Islet of Langerhans (tissue), 1 donor: ENCODE data around the gene GTPBP4.

Experiments used
- FAIRE-seq: peaks from one replicate; lab custom pipeline; 2011; peaks lifted over from hg19 to GRCh38; lab: Jason Lieb, UNC

Gene GTPBP4

DNA sequence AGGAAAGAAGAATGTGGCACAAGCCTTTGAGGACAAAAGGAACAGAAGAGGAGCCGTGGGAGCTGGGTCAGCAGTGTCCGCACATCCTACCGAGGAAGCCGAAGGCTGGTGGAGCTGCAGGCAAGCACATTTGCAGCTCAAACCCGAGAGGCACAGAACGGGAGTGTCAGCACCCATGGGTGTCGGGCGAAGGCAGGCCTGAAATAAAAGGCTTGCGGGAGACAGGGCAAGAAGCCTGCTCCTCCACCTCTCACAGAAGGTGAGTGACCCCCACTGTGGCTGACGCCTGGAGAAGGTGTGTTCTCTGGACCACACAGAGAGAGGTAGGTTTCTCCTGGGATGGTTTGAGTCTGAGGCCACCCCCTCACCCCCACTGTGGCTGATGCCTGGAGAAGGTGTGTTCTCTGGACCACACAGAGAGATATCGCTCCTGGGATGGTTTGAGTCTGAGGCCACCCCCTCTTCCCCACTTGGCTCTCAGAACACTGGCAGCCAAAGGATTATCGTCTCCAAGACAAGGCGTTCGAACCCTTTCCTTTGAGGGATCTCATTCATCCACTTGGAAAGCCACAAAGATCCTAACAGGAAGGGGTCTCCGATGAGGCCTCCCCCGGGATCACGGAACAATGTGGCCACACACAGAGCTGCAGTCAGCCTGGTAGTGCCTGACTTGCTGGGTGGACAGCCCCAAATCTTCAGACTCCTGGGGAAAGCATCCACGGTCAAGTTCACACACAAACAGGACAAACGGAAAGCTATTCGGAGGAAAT, 21.6 kb upstream of the GTPBP4 start:
- FAIRE-seq = no peak

DNA sequence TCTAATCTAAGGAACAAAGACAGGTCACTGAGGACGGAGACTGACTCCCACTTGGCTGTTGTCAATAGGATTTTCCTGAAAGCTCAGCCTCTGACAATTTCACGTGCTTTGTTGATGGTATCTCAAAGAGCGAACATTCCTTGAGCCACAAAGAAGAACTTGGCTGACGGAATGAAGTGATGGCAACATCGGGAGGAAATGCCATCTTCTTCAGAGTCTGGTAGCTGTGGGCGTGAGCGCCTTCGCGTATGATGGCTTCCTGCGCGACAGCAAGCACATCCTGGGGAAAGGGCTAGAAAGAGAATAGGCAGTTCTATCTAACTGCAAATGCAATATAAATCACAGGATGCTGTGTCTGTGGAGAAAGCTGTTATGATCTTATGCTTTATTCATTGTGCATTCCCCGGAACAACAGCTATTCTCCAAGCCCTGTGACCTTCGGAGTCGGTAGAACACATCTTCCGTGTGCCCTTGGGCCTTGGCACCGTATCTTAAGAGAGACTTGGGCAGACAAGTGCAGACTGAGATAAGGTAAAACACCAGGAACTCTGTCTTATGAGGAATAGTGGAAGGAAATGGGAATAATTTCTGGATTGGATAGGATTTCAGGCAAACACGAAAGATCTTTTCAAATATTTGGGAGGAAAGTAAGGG, 19.6 kb upstream of the GTPBP4 start:
- FAIRE-seq = no peak

DNA sequence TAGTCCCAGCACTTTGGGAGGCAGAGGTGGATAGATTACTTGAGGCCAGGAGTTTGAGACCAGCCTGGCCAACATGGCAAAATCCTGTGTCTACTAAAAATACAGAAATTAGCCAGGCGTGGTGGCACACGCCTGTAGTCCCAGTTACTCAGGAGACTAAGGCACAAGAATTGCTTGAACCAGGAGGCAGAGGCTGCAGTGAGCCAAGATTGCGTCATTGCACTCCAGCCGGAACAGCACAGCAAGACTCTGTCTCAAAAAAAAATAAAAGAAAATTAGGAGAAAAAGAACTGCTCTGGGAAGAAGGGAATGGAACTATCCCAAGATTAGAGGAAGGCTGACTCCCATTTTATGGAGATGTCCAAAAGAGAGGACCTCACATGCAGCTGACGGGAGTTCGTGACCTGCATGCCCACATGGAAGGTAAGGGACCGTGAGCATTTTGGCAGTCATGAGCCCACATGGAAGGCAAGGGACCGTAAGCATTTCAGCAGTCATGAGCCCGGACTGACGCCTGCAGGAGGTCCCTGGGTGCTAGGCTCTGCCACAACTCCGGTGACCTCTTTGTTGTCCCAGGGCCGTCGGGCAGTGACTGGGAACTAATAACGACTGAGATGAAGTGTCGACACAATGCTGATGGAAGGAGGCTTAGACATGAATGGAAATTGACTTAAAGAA, 18.6 kb upstream of the GTPBP4 start:
- FAIRE-seq = no peak

GRCh38 chr10:970311-971149, 17.7 kb upstream of the GTPBP4 start:
- peak; percentile 98 for FAIRE-seq

GRCh38 chr10:971150-971542, 17.1 kb upstream of the GTPBP4 start:
- no peak for FAIRE-seq

GRCh38 chr10:971613-972012, 16.6 kb upstream of the GTPBP4 start:
- FAIRE-seq = no peak

- FAIRE-seq = no peak
Observed at GRCh38 chr10:972763-973162, 15.5 kb upstream of the GTPBP4 start.

- no peak for FAIRE-seq
Observed at GRCh38 chr10:974038-974784, 14.0 kb upstream of the GTPBP4 start.

DNA sequence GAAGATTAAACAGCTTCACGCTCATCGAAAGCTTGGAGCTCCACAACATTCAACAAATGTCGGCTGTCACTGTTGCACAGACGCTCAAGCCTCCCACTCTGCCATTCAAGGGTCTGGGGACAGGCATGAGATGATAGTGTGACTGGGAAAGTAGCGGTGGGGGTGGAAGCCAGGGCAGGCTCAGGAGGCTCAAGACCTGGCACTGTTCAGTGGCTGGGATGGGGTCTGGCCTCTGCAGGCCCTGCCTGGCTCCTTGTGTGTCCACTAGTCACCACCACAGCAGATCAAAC, 13.5 kb upstream of the GTPBP4 start:
- no peak for FAIRE-seq

GRCh38 chr10:976316-976715, 11.9 kb upstream of the GTPBP4 start:
- FAIRE-seq = no peak

GRCh38 chr10:978826-979421, 9.3 kb upstream of the GTPBP4 start:
- no peak for FAIRE-seq

DNA sequence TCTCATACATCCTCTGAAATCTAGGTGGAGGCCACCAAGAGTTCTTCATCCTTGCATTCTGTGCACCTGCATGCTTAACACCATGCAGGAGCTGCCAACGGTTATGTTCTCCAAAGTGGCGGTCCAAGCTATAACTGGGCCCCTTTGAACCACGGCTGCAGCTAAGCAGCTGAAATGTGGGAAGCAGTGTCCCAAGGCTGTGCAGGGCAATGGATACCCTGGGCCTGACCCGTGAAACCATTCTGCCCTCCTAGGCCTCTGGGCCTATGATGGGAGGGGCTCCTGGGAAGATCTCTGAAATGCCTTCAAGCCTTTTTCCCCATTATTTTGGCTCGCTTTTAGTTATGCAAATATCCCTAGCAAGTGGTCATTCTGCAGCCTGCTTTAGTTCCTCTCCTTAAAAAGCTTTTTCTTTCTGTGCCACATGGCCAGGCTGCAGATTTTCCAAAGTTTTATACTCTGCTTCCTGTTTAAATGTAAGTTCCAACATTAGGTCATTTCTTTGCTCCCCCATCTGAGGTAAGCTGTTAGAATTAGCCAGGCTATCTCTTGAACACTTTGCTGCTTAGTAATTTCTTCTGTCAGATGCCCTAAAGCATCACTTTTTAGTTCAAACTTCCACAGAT, 7.7 kb upstream of the GTPBP4 start:
- FAIRE-seq = no peak

GRCh38 chr10:983401-983800, 4.8 kb upstream of the GTPBP4 start:
- FAIRE-seq = no peak

DNA sequence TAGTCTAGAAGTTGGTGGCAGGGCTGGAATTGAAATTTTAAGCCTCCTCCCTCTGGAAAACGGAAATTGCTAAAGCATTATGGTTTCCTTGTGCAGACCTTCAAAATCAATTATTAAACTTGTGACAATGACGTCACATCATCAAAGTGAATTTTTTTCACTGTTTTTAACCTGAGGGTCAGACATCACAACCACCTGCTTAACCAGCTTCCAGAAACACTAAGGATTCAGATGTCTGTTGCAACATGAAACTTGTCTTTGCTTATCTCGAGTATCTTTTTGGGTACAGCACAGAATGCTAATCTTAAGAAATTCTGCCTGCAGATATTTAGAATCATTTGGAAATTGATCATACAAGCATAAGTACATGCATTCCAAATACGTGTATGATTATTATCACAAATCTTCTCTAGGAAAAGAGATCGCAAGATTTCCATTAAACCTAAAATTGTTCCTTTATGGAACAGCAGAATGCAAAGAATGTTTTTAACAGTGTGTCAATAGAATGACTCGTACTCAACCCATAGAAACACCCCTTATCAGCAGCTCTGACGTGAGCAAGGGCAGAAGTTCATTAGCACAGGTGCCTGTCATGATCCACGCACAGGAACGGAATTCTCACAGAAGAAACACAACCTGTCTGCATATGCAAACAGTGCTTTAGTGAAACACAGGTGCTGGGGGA, 4.1 kb upstream of the GTPBP4 start:
- FAIRE-seq = peak; percentile 79

DNA sequence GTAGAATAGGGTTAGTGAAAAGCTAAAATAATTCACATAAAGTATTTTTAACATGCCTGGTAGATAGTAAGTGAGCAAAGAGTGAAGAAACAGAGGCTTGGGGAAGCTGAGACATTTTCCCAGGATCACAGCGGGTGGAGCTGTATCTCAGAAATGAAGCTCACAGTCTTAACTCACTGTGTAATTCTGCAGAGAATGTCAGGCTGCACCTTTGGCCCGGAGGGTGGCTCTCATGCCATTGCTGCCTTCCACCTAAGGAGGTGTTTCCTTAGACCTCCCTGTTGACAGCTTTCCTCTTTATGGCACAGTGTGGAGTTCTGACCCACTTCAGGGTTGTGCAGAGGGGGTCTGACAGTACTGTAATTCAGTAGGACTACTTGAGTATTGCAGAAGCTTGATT, 2.9 kb upstream of the GTPBP4 start:
- FAIRE-seq = no peak

DNA sequence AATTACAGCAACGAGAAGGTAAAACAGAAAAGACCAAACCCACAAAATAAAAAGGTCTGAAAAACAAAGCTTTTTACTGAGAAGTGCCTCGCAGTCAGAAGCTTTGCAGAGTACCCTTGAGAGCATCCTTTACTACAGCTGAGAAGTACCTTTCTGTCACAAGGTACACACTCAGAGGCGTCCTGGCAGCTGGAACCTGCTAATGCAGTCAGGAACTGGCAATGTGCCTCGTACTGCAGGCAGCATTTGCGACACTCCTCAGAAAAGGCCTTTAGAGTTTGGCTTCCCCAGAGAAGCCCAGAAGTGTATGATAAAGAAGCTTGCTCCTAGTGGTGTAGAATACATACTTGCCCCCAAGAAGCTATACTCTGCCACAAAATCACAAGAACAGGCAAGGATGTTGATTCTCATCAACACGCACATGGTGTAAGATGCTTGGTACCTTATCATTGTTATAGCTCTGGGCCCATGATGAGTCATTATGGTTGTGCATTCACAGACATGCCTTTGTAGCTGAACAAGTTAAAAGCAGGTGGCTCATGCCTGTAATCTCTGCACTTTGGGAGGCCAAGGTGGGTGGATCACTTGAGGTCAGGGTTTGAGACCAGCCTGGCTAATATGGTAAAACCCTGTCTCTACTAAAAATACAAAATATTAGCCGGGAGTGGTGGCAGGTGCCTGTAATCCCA, 2.0 kb upstream of the GTPBP4 start:
- FAIRE-seq = no peak

GRCh38 chr10:986881-987619, 1.2 kb upstream of the GTPBP4 start:
- FAIRE-seq = no peak

DNA sequence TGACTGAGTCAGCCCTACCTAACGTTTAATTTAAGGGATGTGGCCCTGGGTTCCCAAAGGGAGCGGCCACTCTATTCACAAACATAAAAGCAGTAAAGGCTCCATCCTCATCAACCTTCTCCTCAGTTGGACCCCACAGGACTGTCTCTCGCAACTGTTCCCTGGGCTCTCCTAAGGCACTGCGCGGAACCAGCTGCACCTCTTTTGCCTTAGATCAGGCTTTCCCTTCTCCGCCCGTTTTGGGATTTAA, 689 bp upstream of the GTPBP4 start:
- no peak for FAIRE-seq

DNA sequence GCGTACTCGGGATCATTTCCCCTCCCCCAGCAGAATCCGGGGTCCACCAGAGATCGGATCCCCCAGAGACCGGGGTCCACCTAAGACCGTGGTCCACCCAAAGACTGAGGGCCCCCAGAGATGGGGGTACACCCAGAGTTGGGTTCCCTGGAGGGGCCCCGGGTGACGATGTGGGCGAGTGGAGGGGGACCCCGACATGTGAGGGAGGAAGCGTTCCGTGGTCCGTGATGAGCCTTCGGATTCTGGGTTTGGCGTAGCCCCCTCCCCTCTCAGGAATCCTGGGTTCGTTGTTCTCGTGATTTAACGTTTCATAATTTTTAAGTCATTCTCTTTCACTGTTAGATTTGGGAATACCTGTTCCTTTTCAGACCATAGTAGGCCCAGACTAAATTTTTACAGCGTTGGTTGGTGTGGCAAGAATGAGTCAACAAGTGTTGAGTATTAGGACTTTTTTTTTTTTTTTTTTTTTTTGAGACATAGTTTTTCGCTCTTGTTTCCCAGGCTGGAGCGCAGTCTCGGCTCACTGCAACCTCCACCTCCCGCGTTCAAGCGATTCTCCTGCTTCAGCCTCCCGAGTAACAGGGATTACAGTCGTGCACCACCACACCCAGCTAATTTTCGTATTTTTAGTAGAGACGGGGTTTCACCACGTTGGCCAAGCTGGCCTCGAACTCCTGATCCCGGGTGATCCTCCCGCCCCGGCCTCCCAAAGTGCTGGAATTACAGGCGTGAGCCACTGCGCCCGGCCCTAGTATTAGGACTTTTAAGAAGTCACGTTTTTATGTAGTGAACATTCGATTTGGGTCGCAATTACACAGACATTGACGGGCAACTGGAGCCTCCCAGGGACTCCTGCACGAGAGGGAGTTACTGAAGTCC, 672 bp downstream of the GTPBP4 start:
- FAIRE-seq = no peak
